ENCODE results near the gene MYO5B. TPM values are rescaled to one million over a fixed set of nuclear protein-coding genes. Genes with fewer than 3 reads are reported as not detected.

MYO5B gene
- polyA plus RNA-seq, 1 donor (not counting 4 experiments of a cell fraction or from before 2014, with no cell fraction given): 6.8 TPM

GRCh38 chr18:49879271-49879580, 315.7 kb downstream of the MYO5B start:
- Histone ChIP-seq H3K4me1 (ENCODE audit: control insufficient read depth, extremely low read depth, insufficient read depth, low read length) (peaks cover 4% of the 10 kb centered on the region), H3K4me3 (ENCODE audit: control insufficient read depth in 2 of 3, extremely low read depth in 1 of 3, insufficient read depth in 2 of 3, low read depth in 1 of 3, low read length in 3 of 3) (no peak overlapping the region), H2AFZ (ENCODE audit: control insufficient read depth, low read length) (no peak overlapping the region), H4K20me1 (ENCODE audit: control insufficient read depth, extremely low read depth, insufficient read depth, low read length) (no peaks in the 10 kb centered on the region), H3K79me2 (ENCODE audit: control insufficient read depth, insufficient read depth, low read length) (no peaks in the 10 kb centered on the region), H3K4me2 (ENCODE audit: control insufficient read depth, extremely low read depth, insufficient read depth, low read depth, low read length) (no peak overlapping the region), H3K9ac (ENCODE audit: control insufficient read depth, extremely low read depth, insufficient read depth, low read length) (no peak overlapping the region), H3K9me1 (ENCODE audit: control insufficient read depth, extremely low read depth, insufficient read depth, low read length) (no peaks in the 10 kb centered on the region), H3K27me3 (ENCODE audit: control insufficient read depth, extremely low read depth, insufficient read depth, low read length) (no peaks in the 10 kb centered on the region), H3K36me3 (ENCODE audit: control insufficient read depth in 2 of 2, extremely low read depth in 1 of 2, insufficient read depth in 2 of 2, low read length in 2 of 2) (no peaks in the 10 kb centered on the region), H3K9me3 (ENCODE audit: control insufficient read depth, low read depth, low read length) (no peaks in the 10 kb centered on the region), H3K27ac (ENCODE audit: control insufficient read depth, insufficient read depth, low read length) (no peak overlapping the region)
- dilution Hi-C loops (cut with MboI; ENCODE audit: extremely low pct_ligation_motif_present, low sequenced_read_pairs): no loop called here
- DNase-seq (ENCODE audit: low read depth, low spot score) (no peak), FAIRE-seq (no peak)
- TF ChIP-seq CTCF (optimal IDR thresholded peaks at IDR 0.05 in 1 of 3, IDR thresholded peaks at IDR 0.05 in 1 of 3, conservative IDR thresholded peaks at IDR 0.05 in 1 of 3; ENCODE audit: extremely low read depth in 1 of 3, insufficient read depth in 2 of 3, low read length in 3 of 3) (no peak), EZH2 (IDR thresholded peaks at IDR 0.05; ENCODE audit: low read length) (no peak)

DNA sequence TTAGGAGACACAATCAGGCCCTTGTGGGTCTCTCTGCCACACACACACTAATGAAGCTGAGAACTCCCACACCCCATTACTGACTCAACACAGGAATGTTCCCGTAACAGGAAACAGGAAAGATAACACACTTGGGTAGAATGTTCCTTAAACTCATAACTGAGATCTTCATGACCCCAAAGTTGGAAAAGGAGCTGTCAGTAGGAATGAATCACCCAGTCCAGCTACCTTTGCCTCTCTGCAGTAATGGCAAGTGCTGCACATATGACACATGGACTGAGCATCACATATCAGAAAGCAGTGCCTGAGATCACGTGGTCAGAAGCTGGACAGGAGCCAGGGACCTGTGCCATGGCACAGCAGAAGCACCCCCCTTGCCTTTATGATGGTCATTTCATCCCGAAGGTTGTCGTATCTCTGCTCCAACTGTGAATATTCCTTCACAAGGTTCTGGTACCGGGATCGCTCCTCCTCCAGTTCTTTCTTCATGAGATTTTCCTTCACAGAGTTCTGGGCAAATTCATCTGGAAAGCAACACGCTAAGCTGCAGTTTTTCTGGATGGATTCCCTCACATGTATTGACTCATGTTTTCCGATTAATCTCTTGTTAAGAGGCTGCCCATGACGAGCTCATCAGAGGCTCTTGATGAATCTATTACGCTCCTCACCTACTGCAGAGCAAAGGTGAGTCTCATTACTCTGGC, 316.2 kb downstream of the MYO5B start:
- no peaks in the 10 kb centered on the region for H3K36me3 ChIP-seq (ENCODE audit: control insufficient read depth in 2 of 2, extremely low read depth in 1 of 2, insufficient read depth in 2 of 2, low read length in 2 of 2)
- no peak for TF ChIP-seq CTCF (optimal IDR thresholded peaks at IDR 0.05 in 1 of 3, IDR thresholded peaks at IDR 0.05 in 1 of 3, conservative IDR thresholded peaks at IDR 0.05 in 1 of 3; ENCODE audit: extremely low read depth in 1 of 3, insufficient read depth in 2 of 3, low read length in 3 of 3)
- no peak for TF ChIP-seq EZH2 (IDR thresholded peaks at IDR 0.05; ENCODE audit: low read length)
- dilution Hi-C loops (cut with MboI; ENCODE audit: extremely low pct_ligation_motif_present, low sequenced_read_pairs): no loop called here
- H3K9me1 ChIP-seq (ENCODE audit: control insufficient read depth, extremely low read depth, insufficient read depth, low read length): no peaks in the 10 kb centered on the region
- H4K20me1 ChIP-seq (ENCODE audit: control insufficient read depth, extremely low read depth, insufficient read depth, low read length): no peaks in the 10 kb centered on the region
- no peak overlapping the region for H3K4me2 ChIP-seq (ENCODE audit: control insufficient read depth, extremely low read depth, insufficient read depth, low read depth, low read length)
- H3K9ac ChIP-seq (ENCODE audit: control insufficient read depth, extremely low read depth, insufficient read depth, low read length): no peak overlapping the region
- H3K79me2 ChIP-seq (ENCODE audit: control insufficient read depth, insufficient read depth, low read length): no peaks in the 10 kb centered on the region
- H3K27ac ChIP-seq (ENCODE audit: control insufficient read depth, insufficient read depth, low read length): no peak overlapping the region
- DNase-seq (ENCODE audit: low read depth, low spot score) (no peak), FAIRE-seq (peak; percentile 69)
- H2AFZ ChIP-seq (ENCODE audit: control insufficient read depth, low read length): no peak overlapping the region
- H3K9me3 ChIP-seq (ENCODE audit: control insufficient read depth, low read depth, low read length): no peaks in the 10 kb centered on the region
- H3K4me1 ChIP-seq (ENCODE audit: control insufficient read depth, extremely low read depth, insufficient read depth, low read length): peaks cover 5% of the 10 kb centered on the region
- no peak overlapping the region for H3K4me3 ChIP-seq (ENCODE audit: control insufficient read depth in 2 of 3, extremely low read depth in 1 of 3, insufficient read depth in 2 of 3, low read depth in 1 of 3, low read length in 3 of 3)
- H3K27me3 ChIP-seq (ENCODE audit: control insufficient read depth, extremely low read depth, insufficient read depth, low read length): no peaks in the 10 kb centered on the region

All from keratinocyte (primary cell).